NCI-H187 treated with DMSO at 0.1 percent for 48 hours (cell line): ENCODE results near the gene ATP8B3.
"Not testable (repeated sequence)": the region's sequence is repeated elsewhere in the genome, so short reads cannot be mapped to it uniquely, and the experiment has no call there.

Experiments
- DNase-seq: peaks from one replicate; lab custom pipeline; 2025; lab: John Stamatoyannopoulos, UW

The ATP8B3 gene

GRCh38 chr19:1768918-1769644 is 43.0 kb downstream of the ATP8B3 start:
- no peak for DNase-seq

- no peak for DNase-seq
Observed at GRCh38 chr19:1768248-1768647, 43.8 kb downstream of the ATP8B3 start.

- no peak for DNase-seq
Observed at GRCh38 chr19:1767464-1767933, 44.6 kb downstream of the ATP8B3 start.

- no peak for DNase-seq
Observed at GRCh38 chr19:1766800-1767352, 45.2 kb downstream of the ATP8B3 start.

GRCh38 chr19:1765904-1766799 is 45.9 kb downstream of the ATP8B3 start:
- DNase-seq: no peak

GRCh38 chr19:1765232-1765903 is 46.7 kb downstream of the ATP8B3 start:
- no peak for DNase-seq

GRCh38 chr19:1764729-1765128 is 47.3 kb downstream of the ATP8B3 start:
- DNase-seq: no peak

- DNase-seq: no peak
Observed at GRCh38 chr19:1763648-1764639, 48.1 kb downstream of the ATP8B3 start.

GRCh38 chr19:1762243-1763117 is 49.6 kb downstream of the ATP8B3 start:
- DNase-seq: no peak

- no peak for DNase-seq
Observed at GRCh38 chr19:1761528-1762242, 50.4 kb downstream of the ATP8B3 start.

GRCh38 chr19:1760786-1761527 is 51.1 kb downstream of the ATP8B3 start:
- not testable (repeated sequence) for DNase-seq

- DNase-seq: no peak
Observed at GRCh38 chr19:1760020-1760419, 52.1 kb downstream of the ATP8B3 start.

GRCh38 chr19:1758959-1759903 is 52.8 kb downstream of the ATP8B3 start:
- no peak for DNase-seq

GRCh38 chr19:1758231-1758577 is 53.9 kb downstream of the ATP8B3 start:
- no peak for DNase-seq

GRCh38 chr19:1757468-1758230 is 54.4 kb downstream of the ATP8B3 start:
- DNase-seq: no peak

- no peak for DNase-seq
Observed at GRCh38 chr19:1756705-1757465, 55.2 kb downstream of the ATP8B3 start.
